ENCODE data around the gene UBE2R2.
A peak's percentile ranks its signal among the peaks of the same experiment; 100 is the strongest.
"Not testable (repeated sequence)": the region's sequence is repeated elsewhere in the genome, so short reads cannot be mapped to it uniquely, and the experiment has no call there.

The UBE2R2 gene

GRCh38 chr9:33798545-33798944, 18.4 kb upstream of the UBE2R2 start:
- DNase-seq (ENCODE audit: low read depth in 1 of 2, low spot score in 1 of 2) = no peak

GRCh38 chr9:33799928-33800704, 16.8 kb upstream of the UBE2R2 start:
- DNase-seq (ENCODE audit: low read depth in 1 of 2, low spot score in 1 of 2) = no peak

GRCh38 chr9:33800886-33801285, 16.1 kb upstream of the UBE2R2 start:
- no peak for DNase-seq (ENCODE audit: low read depth in 1 of 2, low spot score in 1 of 2)

GRCh38 chr9:33801943-33802500, 14.9 kb upstream of the UBE2R2 start:
- DNase-seq (ENCODE audit: low read depth in 1 of 2, low spot score in 1 of 2) = not testable (repeated sequence)

- DNase-seq (ENCODE audit: low read depth in 1 of 2, low spot score in 1 of 2) = not testable (repeated sequence)
Observed at GRCh38 chr9:33804196-33804595, 12.8 kb upstream of the UBE2R2 start.

- DNase-seq (ENCODE audit: low read depth in 1 of 2, low spot score in 1 of 2) = not testable (repeated sequence)
Observed at GRCh38 chr9:33807156-33807555, 9.8 kb upstream of the UBE2R2 start.

GRCh38 chr9:33808979-33809322, 8.0 kb upstream of the UBE2R2 start:
- not testable (repeated sequence) for DNase-seq (ENCODE audit: low read depth in 1 of 2, low spot score in 1 of 2)

GRCh38 chr9:33809506-33809905, 7.5 kb upstream of the UBE2R2 start:
- DNase-seq (ENCODE audit: low read depth in 1 of 2, low spot score in 1 of 2) = no peak

- DNase-seq (ENCODE audit: low read depth in 1 of 2, low spot score in 1 of 2) = no peak
Observed at GRCh38 chr9:33813712-33814641, 3.0 kb upstream of the UBE2R2 start.

- DNase-seq (ENCODE audit: low read depth in 1 of 2, low spot score in 1 of 2) = no peak
Observed at GRCh38 chr9:33815781-33816180, 1.2 kb upstream of the UBE2R2 start.

GRCh38 chr9:33817327-33818166, 587 bp downstream of the UBE2R2 start:
- DNase-seq (ENCODE audit: low read depth in 1 of 2, low spot score in 1 of 2) = peak; percentile 17 to 38

- DNase-seq (ENCODE audit: low read depth in 1 of 2, low spot score in 1 of 2) = no peak
Observed at GRCh38 chr9:33818167-33818846, 1.3 kb downstream of the UBE2R2 start.

- DNase-seq (ENCODE audit: low read depth in 1 of 2, low spot score in 1 of 2) = no peak
Observed at GRCh38 chr9:33818847-33819500, 2.0 kb downstream of the UBE2R2 start.

- no peak for DNase-seq (ENCODE audit: low read depth in 1 of 2, low spot score in 1 of 2)
Observed at GRCh38 chr9:33820231-33820745, 3.3 kb downstream of the UBE2R2 start.

- DNase-seq (ENCODE audit: low read depth in 1 of 2, low spot score in 1 of 2) = no peak
Observed at GRCh38 chr9:33823801-33824200, 6.8 kb downstream of the UBE2R2 start.

GRCh38 chr9:33827285-33827684, 10.3 kb downstream of the UBE2R2 start:
- not testable (repeated sequence) for DNase-seq (ENCODE audit: low read depth in 1 of 2, low spot score in 1 of 2)

GRCh38 chr9:33829641-33830230, 12.8 kb downstream of the UBE2R2 start:
- not testable (repeated sequence) for DNase-seq (ENCODE audit: low read depth in 1 of 2, low spot score in 1 of 2)

- no peak for DNase-seq (ENCODE audit: low read depth in 1 of 2, low spot score in 1 of 2)
Observed at GRCh38 chr9:33835625-33836260, 18.8 kb downstream of the UBE2R2 start.

- not testable (repeated sequence) for DNase-seq (ENCODE audit: low read depth in 1 of 2, low spot score in 1 of 2)
Observed at GRCh38 chr9:33836261-33836660, 19.3 kb downstream of the UBE2R2 start.
